ENCODE results near the gene MDGA2.
A peak's percentile ranks its signal among the peaks of the same experiment; 100 is the strongest.

The MDGA2 gene

GRCh38 chr14:47438650-47439140 lies 236.7 kb downstream of the MDGA2 start:
- no peaks in the 10 kb centered on the region for H3K36me3 ChIP-seq (ENCODE audit: control insufficient read depth in 2 of 2, insufficient read depth in 2 of 2, low read length in 2 of 2)
- peak overlapping the region in 1 of 2 donors; percentile 9 for H3K4me3 ChIP-seq (ENCODE audit: low read length in 2 of 2)
- H3K4me1 ChIP-seq (ENCODE audit: control insufficient read depth, insufficient read depth, low read length) = peaks cover 7% of the 10 kb centered on the region
- no peaks in the 10 kb centered on the region for H3K9me3 ChIP-seq (ENCODE audit: control insufficient read depth in 2 of 2, low read length in 2 of 2)
- no peak overlapping the region for H3K9ac ChIP-seq (ENCODE audit: low read length in 2 of 2)
- H3K27ac ChIP-seq (ENCODE audit: low read length) = no peak overlapping the region
- H3K27me3 ChIP-seq (ENCODE audit: control insufficient read depth in 1 of 2, insufficient read depth in 2 of 2, low read length in 2 of 2) = no peaks in the 10 kb centered on the region

- Histone ChIP-seq H3K4me3 (ENCODE audit: low read length in 2 of 2) (no peak overlapping the region), H3K4me1 (ENCODE audit: control insufficient read depth, insufficient read depth, low read length) (peaks cover 4% of the 10 kb centered on the region)
Observed at GRCh38 chr14:47435331-47435965, 240.0 kb downstream of the MDGA2 start.

GRCh38 chr14:47427629-47428028 lies 247.8 kb downstream of the MDGA2 start:
- Histone ChIP-seq H3K9ac (ENCODE audit: low read length in 2 of 2) (no peak overlapping the region), H3K9me3 (ENCODE audit: control insufficient read depth in 2 of 2, low read length in 2 of 2) (no peaks in the 10 kb centered on the region), H3K27me3 (ENCODE audit: control insufficient read depth in 1 of 2, insufficient read depth in 2 of 2, low read length in 2 of 2) (no peaks in the 10 kb centered on the region), H3K36me3 (ENCODE audit: control insufficient read depth in 2 of 2, insufficient read depth in 2 of 2, low read length in 2 of 2) (no peaks in the 10 kb centered on the region), H3K4me1 (ENCODE audit: control insufficient read depth, insufficient read depth, low read length) (no peaks in the 10 kb centered on the region), H3K4me3 (ENCODE audit: low read length in 2 of 2) (no peak overlapping the region), H3K27ac (ENCODE audit: low read length) (no peak overlapping the region)

More at GRCh38 chr14:47435331-47435965, 240.0 kb downstream of the MDGA2 start:
- Histone ChIP-seq H3K36me3 (ENCODE audit: control insufficient read depth in 2 of 2, insufficient read depth in 2 of 2, low read length in 2 of 2) (no peaks in the 10 kb centered on the region), H3K27ac (ENCODE audit: low read length) (no peak overlapping the region), H3K27me3 (ENCODE audit: control insufficient read depth in 1 of 2, insufficient read depth in 2 of 2, low read length in 2 of 2) (no peaks in the 10 kb centered on the region), H3K9ac (ENCODE audit: low read length in 2 of 2) (no peak overlapping the region), H3K9me3 (ENCODE audit: control insufficient read depth in 2 of 2, low read length in 2 of 2) (no peaks in the 10 kb centered on the region)

GRCh38 chr14:47425302-47425701 lies 250.1 kb downstream of the MDGA2 start:
- Histone ChIP-seq H3K9me3 (ENCODE audit: control insufficient read depth in 2 of 2, low read length in 2 of 2) (no peaks in the 10 kb centered on the region), H3K9ac (ENCODE audit: low read length in 2 of 2) (no peak overlapping the region), H3K4me3 (ENCODE audit: low read length in 2 of 2) (no peak overlapping the region), H3K36me3 (ENCODE audit: control insufficient read depth in 2 of 2, insufficient read depth in 2 of 2, low read length in 2 of 2) (no peaks in the 10 kb centered on the region), H3K4me1 (ENCODE audit: control insufficient read depth, insufficient read depth, low read length) (no peaks in the 10 kb centered on the region), H3K27me3 (ENCODE audit: control insufficient read depth in 1 of 2, insufficient read depth in 2 of 2, low read length in 2 of 2) (no peaks in the 10 kb centered on the region), H3K27ac (ENCODE audit: low read length) (no peak overlapping the region)

GRCh38 chr14:47422191-47422590 lies 253.2 kb downstream of the MDGA2 start:
- Histone ChIP-seq H3K4me3 (ENCODE audit: low read length in 2 of 2) (no peak overlapping the region), H3K27ac (ENCODE audit: low read length) (no peak overlapping the region), H3K4me1 (ENCODE audit: control insufficient read depth, insufficient read depth, low read length) (no peaks in the 10 kb centered on the region), H3K36me3 (ENCODE audit: control insufficient read depth in 2 of 2, insufficient read depth in 2 of 2, low read length in 2 of 2) (no peaks in the 10 kb centered on the region), H3K9me3 (ENCODE audit: control insufficient read depth in 2 of 2, low read length in 2 of 2) (no peaks in the 10 kb centered on the region), H3K9ac (ENCODE audit: low read length in 2 of 2) (no peak overlapping the region), H3K27me3 (ENCODE audit: control insufficient read depth in 1 of 2, insufficient read depth in 2 of 2, low read length in 2 of 2) (no peaks in the 10 kb centered on the region)

- no peak overlapping the region for H3K27ac ChIP-seq (ENCODE audit: low read length)
- no peaks in the 10 kb centered on the region for H3K9me3 ChIP-seq (ENCODE audit: control insufficient read depth in 2 of 2, low read length in 2 of 2)
- H3K36me3 ChIP-seq (ENCODE audit: control insufficient read depth in 2 of 2, insufficient read depth in 2 of 2, low read length in 2 of 2) = no peaks in the 10 kb centered on the region
- no peaks in the 10 kb centered on the region for H3K4me1 ChIP-seq (ENCODE audit: control insufficient read depth, insufficient read depth, low read length)
- H3K27me3 ChIP-seq (ENCODE audit: control insufficient read depth in 1 of 2, insufficient read depth in 2 of 2, low read length in 2 of 2) = no peaks in the 10 kb centered on the region
- no peak overlapping the region for H3K4me3 ChIP-seq (ENCODE audit: low read length in 2 of 2)
- H3K9ac ChIP-seq (ENCODE audit: low read length in 2 of 2) = no peak overlapping the region
Observed at GRCh38 chr14:47411523-47411922, 263.9 kb downstream of the MDGA2 start.

- Histone ChIP-seq H3K9ac (ENCODE audit: low read length in 2 of 2) (no peak overlapping the region), H3K4me3 (ENCODE audit: low read length in 2 of 2) (no peak overlapping the region), H3K4me1 (ENCODE audit: control insufficient read depth, insufficient read depth, low read length) (no peaks in the 10 kb centered on the region), H3K36me3 (ENCODE audit: control insufficient read depth in 2 of 2, insufficient read depth in 2 of 2, low read length in 2 of 2) (no peaks in the 10 kb centered on the region), H3K27ac (ENCODE audit: low read length) (no peak overlapping the region), H3K9me3 (ENCODE audit: control insufficient read depth in 2 of 2, low read length in 2 of 2) (no peaks in the 10 kb centered on the region), H3K27me3 (ENCODE audit: control insufficient read depth in 1 of 2, insufficient read depth in 2 of 2, low read length in 2 of 2) (no peaks in the 10 kb centered on the region)
Observed at GRCh38 chr14:47392326-47392725, 283.1 kb downstream of the MDGA2 start.

GRCh38 chr14:47390831-47391504 lies 284.4 kb downstream of the MDGA2 start:
- H3K27me3 ChIP-seq (ENCODE audit: control insufficient read depth in 1 of 2, insufficient read depth in 2 of 2, low read length in 2 of 2) = no peaks in the 10 kb centered on the region
- H3K4me1 ChIP-seq (ENCODE audit: control insufficient read depth, insufficient read depth, low read length) = no peaks in the 10 kb centered on the region
- H3K9me3 ChIP-seq (ENCODE audit: control insufficient read depth in 2 of 2, low read length in 2 of 2) = no peaks in the 10 kb centered on the region
- no peak overlapping the region for H3K4me3 ChIP-seq (ENCODE audit: low read length in 2 of 2)
- H3K27ac ChIP-seq (ENCODE audit: low read length) = no peak overlapping the region
- no peak overlapping the region for H3K9ac ChIP-seq (ENCODE audit: low read length in 2 of 2)
- H3K36me3 ChIP-seq (ENCODE audit: control insufficient read depth in 2 of 2, insufficient read depth in 2 of 2, low read length in 2 of 2) = no peaks in the 10 kb centered on the region

- no peak overlapping the region for H3K9ac ChIP-seq (ENCODE audit: low read length in 2 of 2)
- no peaks in the 10 kb centered on the region for H3K36me3 ChIP-seq (ENCODE audit: control insufficient read depth in 2 of 2, insufficient read depth in 2 of 2, low read length in 2 of 2)
- no peak overlapping the region for H3K27ac ChIP-seq (ENCODE audit: low read length)
- no peaks in the 10 kb centered on the region for H3K9me3 ChIP-seq (ENCODE audit: control insufficient read depth in 2 of 2, low read length in 2 of 2)
- H3K27me3 ChIP-seq (ENCODE audit: control insufficient read depth in 1 of 2, insufficient read depth in 2 of 2, low read length in 2 of 2) = no peaks in the 10 kb centered on the region
- H3K4me3 ChIP-seq (ENCODE audit: low read length in 2 of 2) = no peak overlapping the region
- no peaks in the 10 kb centered on the region for H3K4me1 ChIP-seq (ENCODE audit: control insufficient read depth, insufficient read depth, low read length)
Observed at GRCh38 chr14:47389535-47389934, 285.9 kb downstream of the MDGA2 start.

GRCh38 chr14:47366006-47366405 lies 309.4 kb downstream of the MDGA2 start:
- H3K4me3 ChIP-seq (ENCODE audit: low read length in 2 of 2) = no peak overlapping the region
- H3K27ac ChIP-seq (ENCODE audit: low read length) = no peak overlapping the region
- no peak overlapping the region for H3K9ac ChIP-seq (ENCODE audit: low read length in 2 of 2)
- H3K9me3 ChIP-seq (ENCODE audit: control insufficient read depth in 2 of 2, low read length in 2 of 2) = no peaks in the 10 kb centered on the region
- H3K4me1 ChIP-seq (ENCODE audit: control insufficient read depth, insufficient read depth, low read length) = no peaks in the 10 kb centered on the region
- no peaks in the 10 kb centered on the region for H3K27me3 ChIP-seq (ENCODE audit: control insufficient read depth in 1 of 2, insufficient read depth in 2 of 2, low read length in 2 of 2)
- H3K36me3 ChIP-seq (ENCODE audit: control insufficient read depth in 2 of 2, insufficient read depth in 2 of 2, low read length in 2 of 2) = no peaks in the 10 kb centered on the region

GRCh38 chr14:47365233-47365632 lies 310.2 kb downstream of the MDGA2 start:
- no peak overlapping the region for H3K4me3 ChIP-seq (ENCODE audit: low read length in 2 of 2)
- H3K36me3 ChIP-seq (ENCODE audit: control insufficient read depth in 2 of 2, insufficient read depth in 2 of 2, low read length in 2 of 2) = no peaks in the 10 kb centered on the region
- H3K27ac ChIP-seq (ENCODE audit: low read length) = no peak overlapping the region
- H3K9ac ChIP-seq (ENCODE audit: low read length in 2 of 2) = no peak overlapping the region
- H3K4me1 ChIP-seq (ENCODE audit: control insufficient read depth, insufficient read depth, low read length) = no peaks in the 10 kb centered on the region
- no peaks in the 10 kb centered on the region for H3K9me3 ChIP-seq (ENCODE audit: control insufficient read depth in 2 of 2, low read length in 2 of 2)
- H3K27me3 ChIP-seq (ENCODE audit: control insufficient read depth in 1 of 2, insufficient read depth in 2 of 2, low read length in 2 of 2) = no peaks in the 10 kb centered on the region
